Right lobe of liver (tissue), 4 donors: Measurements from ENCODE around the gene MSTO1.
"Not testable (repeated sequence)": the region's sequence is repeated elsewhere in the genome, so short reads cannot be mapped to it uniquely, and the experiment has no call there.

ENCODE experiments used
- POLR2A ChIP-seq: fragments of 450-650 bp; IDR thresholded peaks from one replicate; pipeline ENCODE4 v1.6.1; 2017; ENCODE audit warnings: antibody characterized with exemption, mild to moderate bottlenecking
- TF ChIP-seq, protein P1 (sequence below), 4 donors: fragments of 200-600 bp in 3 of 4; fragments of 450-650 bp in 1 of 4; IDR thresholded peaks; one replicate each; pipeline versions ENCODE4 v1.5.1 to v1.8.0; 2016 to 2022; ENCODE audit warnings: antibody characterized with exemption in 4 of 4, mild to moderate bottlenecking in 2 of 4
- donor health status: DM: no; HTN: no; CAD: no.
- donor health status: DM: no; HTN: no; CAD: no.
- donor health status: DM: no; HTN: yes; CAD: no.

DNA sequence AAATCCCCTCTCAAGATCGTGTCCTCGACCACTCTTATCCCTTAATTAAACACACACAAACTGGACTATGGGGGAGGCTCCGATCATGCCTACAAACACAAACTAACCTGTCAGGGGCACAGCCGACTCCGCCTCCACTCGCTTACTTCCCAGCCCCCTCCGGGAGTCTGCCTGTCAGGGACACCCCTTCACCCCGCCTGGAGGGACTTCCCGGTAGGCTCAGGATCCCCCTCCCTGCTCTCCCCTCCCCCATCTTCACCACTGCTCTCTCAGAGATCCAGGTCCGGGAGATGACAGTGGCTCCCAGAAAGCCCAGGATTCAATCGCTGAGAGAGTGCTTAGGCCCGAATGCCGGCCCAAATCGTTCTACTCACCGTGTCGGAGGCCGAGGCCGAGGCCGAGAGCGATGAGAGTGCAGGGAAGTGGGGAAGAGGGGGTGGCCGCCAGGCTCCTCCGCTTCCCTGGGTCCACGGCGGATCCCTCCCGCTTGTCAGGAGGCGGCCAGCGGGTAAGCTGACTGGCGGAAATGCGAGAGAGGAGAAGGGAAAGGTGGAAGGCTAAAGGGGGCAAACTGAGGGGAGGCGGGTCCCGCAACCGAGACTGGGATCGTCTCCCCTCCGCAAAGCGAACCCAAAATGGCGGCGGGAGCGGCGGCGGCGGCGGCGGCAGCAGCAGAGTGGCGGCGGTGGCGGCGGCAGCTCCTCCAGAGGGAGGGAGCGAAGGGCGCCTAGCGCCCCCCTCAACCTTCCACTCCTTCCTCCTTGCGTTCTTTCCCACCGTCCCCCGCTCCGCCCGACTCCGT lies 48.0 kb upstream of the MSTO1 start:
- TF ChIP-seq, protein P1, sequence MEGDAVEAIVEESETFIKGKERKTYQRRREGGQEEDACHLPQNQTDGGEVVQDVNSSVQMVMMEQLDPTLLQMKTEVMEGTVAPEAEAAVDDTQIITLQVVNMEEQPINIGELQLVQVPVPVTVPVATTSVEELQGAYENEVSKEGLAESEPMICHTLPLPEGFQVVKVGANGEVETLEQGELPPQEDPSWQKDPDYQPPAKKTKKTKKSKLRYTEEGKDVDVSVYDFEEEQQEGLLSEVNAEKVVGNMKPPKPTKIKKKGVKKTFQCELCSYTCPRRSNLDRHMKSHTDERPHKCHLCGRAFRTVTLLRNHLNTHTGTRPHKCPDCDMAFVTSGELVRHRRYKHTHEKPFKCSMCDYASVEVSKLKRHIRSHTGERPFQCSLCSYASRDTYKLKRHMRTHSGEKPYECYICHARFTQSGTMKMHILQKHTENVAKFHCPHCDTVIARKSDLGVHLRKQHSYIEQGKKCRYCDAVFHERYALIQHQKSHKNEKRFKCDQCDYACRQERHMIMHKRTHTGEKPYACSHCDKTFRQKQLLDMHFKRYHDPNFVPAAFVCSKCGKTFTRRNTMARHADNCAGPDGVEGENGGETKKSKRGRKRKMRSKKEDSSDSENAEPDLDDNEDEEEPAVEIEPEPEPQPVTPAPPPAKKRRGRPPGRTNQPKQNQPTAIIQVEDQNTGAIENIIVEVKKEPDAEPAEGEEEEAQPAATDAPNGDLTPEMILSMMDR (IDR thresholded peaks at IDR 0.05): not testable (repeated sequence)
- TF ChIP-seq POLR2A: not testable (repeated sequence)
